Panc1 (cell line): ENCODE results near the gene MAP3K21. TPM values are rescaled to one million over a fixed set of nuclear protein-coding genes. Genes with fewer than 3 reads are reported as not detected.

Experiments used
- ATAC-seq: fragments of 200-7000 bp; cut with Tn5 transposase; 2 replicates; pipeline ENCODE4 v1.9.1; 2020; ENCODE audit warnings: mild to moderate bottlenecking, moderate library complexity
- BruUV-seq: library from RNA; stranded (reverse); fragments of 400-500 nt; replicated peaks from 2 replicates; lab custom pipeline; 2021; lab: Mats Ljungman, UMichigan
- CTCF ChIA-PET: fragments of 300-600 bp; sonication (Branson Sonifier 250); formaldehyde crosslinking; loops from one replicate; lab custom pipeline; 2022; ENCODE audit warnings: antibody characterized with exemption; lab: Charles Lee
- POLR2A ChIA-PET: fragments of 300-600 bp; sonication (Branson Sonifier 250); formaldehyde crosslinking; loops from one replicate; lab custom pipeline; 2022; ENCODE audit warnings: antibody characterized with exemption; lab: Charles Lee
- DNase-seq: peaks from one replicate; pipeline ENCODE4 v3.0.0-alpha.2; 2010; ENCODE audit warnings: low read depth, low spot score
- H3K27ac ChIP-seq: 2 replicates; pipeline ENCODE4 v1.5.1; 2011; ENCODE audit warnings: mild to moderate bottlenecking, low read length, inconsistent platforms
- H3K27me3 ChIP-seq: fragments of 200-500 bp; sonication (Bioruptor generic); 2 replicates; pipeline ENCODE4 v1.6.0; 2014; ENCODE audit warnings: low read length, inconsistent platforms; ENCODE audit not compliant: control insufficient read depth, insufficient read depth
- H3K36me3 ChIP-seq: fragments of 200-500 bp; sonication (Bioruptor generic); 2 replicates; pipeline ENCODE4 v1.5.1; 2014; ENCODE audit warnings: inconsistent platforms, mild to moderate bottlenecking, low read length, moderate library complexity; ENCODE audit not compliant: control insufficient read depth, insufficient read depth
- H3K4me1 ChIP-seq: 2 replicates; pipeline ENCODE4 v1.5.1; 2011; ENCODE audit warnings: inconsistent platforms, mild to moderate bottlenecking, low read length, moderate library complexity; ENCODE audit not compliant: control insufficient read depth, insufficient read depth
- H3K4me3 ChIP-seq, 2 experiments: 2 replicates each; pipeline ENCODE4 v1.5.1; 2011 to 2012; ENCODE audit warnings: low read depth in 2 of 2, low read length in 2 of 2, mild to moderate bottlenecking in 2 of 2, inconsistent platforms in 1 of 2, moderate library complexity in 1 of 2
- H3K9me3 ChIP-seq: fragments of 200-500 bp; sonication (Bioruptor generic); 2 replicates; pipeline ENCODE4 v1.5.1; 2014; ENCODE audit warnings: low read depth, mild to moderate bottlenecking, inconsistent platforms, low read length, moderate library complexity; ENCODE audit not compliant: control insufficient read depth, insufficient read depth
- POLR2AphosphoS5 ChIP-seq: IDR thresholded peaks from 2 replicates; pipeline ENCODE4 v1.6.1; 2012; ENCODE audit warnings: mild to moderate bottlenecking, low read depth, low read length, moderate library complexity
- REST ChIP-seq, 2 experiments: IDR thresholded peaks; 2 replicates each; pipeline ENCODE4 v1.6.1; 2011 to 2012; ENCODE audit warnings: low read depth in 2 of 2, control low read depth in 1 of 2, low read length in 1 of 2, mild to moderate bottlenecking in 1 of 2, moderate library complexity in 1 of 2; ENCODE audit not compliant: insufficient read depth in 1 of 2
- SIN3A ChIP-seq: IDR thresholded peaks from 2 replicates; pipeline ENCODE4 v1.6.1; 2012; ENCODE audit warnings: low read depth, mild to moderate bottlenecking, low read length, moderate library complexity, borderline replicate concordance; ENCODE audit not compliant: insufficient read depth
- TCF7L2 ChIP-seq: IDR thresholded peaks from 2 replicates; pipeline ENCODE4 v1.6.1; 2011; ENCODE audit warnings: mild to moderate bottlenecking, low read depth, low read length, inconsistent platforms
- in situ Hi-C: cut with HindIII; loops from 2 replicates; pipeline ENCODE4 v1.10.0; 2016; ENCODE audit warnings: low sequenced_read_pairs, low pct_unique_long_range_greater_than_20kb
- intact Hi-C: fragments of 100-400 bp; cut with micrococcal nuclease; formaldehyde crosslinking; loops from one replicate; pipeline ENCODE4 v1.10.0; 2022; ENCODE audit not compliant: unreplicated experiment
- total RNA-seq: library from RNA; stranded (reverse); gene quantifications from one replicate; pipeline ENCODE4 v1.2.1, GENCODE V29; 2021; ENCODE audit not compliant: unreplicated experiment
- TF ChIP-seq, protein P1 (sequence below): fragments of 450-650 bp; IDR thresholded peaks from 2 replicates; pipeline ENCODE4 v1.5.1; 2017; ENCODE audit warnings: mild to moderate bottlenecking

The MAP3K21 gene
- total RNA-seq, 1 experiment from 2014 or later, result 3.1 TPM

- no TSS peak for BruUV-seq
- ATAC-seq (no peak), DNase-seq (no peak)
- intact Hi-C loops (no loop called here), in situ Hi-C loops (no loop called here)
- Histone ChIP-seq H3K9me3 (no peaks in the 10 kb centered on the region), H3K4me1 (no peaks in the 10 kb centered on the region), H3K27ac (no peak overlapping the region), H3K4me3 (no peak overlapping the region), H3K27me3 (no peaks in the 10 kb centered on the region), H3K36me3 (no peaks in the 10 kb centered on the region)
- ChIA-PET CTCF (no interaction called here), POLR2A (no interaction called here)
- no peak for TF ChIP-seq SIN3A
- no peak for TF ChIP-seq TCF7L2
- TF ChIP-seq POLR2AphosphoS5, result no peak
- TF ChIP-seq REST (IDR thresholded peaks at IDR 0.05; ENCODE audit: insufficient read depth in 1 of 2, low read depth in 2 of 2, low read length in 1 of 2), result no peak
- TF ChIP-seq, protein P1, sequence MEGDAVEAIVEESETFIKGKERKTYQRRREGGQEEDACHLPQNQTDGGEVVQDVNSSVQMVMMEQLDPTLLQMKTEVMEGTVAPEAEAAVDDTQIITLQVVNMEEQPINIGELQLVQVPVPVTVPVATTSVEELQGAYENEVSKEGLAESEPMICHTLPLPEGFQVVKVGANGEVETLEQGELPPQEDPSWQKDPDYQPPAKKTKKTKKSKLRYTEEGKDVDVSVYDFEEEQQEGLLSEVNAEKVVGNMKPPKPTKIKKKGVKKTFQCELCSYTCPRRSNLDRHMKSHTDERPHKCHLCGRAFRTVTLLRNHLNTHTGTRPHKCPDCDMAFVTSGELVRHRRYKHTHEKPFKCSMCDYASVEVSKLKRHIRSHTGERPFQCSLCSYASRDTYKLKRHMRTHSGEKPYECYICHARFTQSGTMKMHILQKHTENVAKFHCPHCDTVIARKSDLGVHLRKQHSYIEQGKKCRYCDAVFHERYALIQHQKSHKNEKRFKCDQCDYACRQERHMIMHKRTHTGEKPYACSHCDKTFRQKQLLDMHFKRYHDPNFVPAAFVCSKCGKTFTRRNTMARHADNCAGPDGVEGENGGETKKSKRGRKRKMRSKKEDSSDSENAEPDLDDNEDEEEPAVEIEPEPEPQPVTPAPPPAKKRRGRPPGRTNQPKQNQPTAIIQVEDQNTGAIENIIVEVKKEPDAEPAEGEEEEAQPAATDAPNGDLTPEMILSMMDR, result no peak
Measured at GRCh38 chr1:233368106-233368788, 40.7 kb downstream of the MAP3K21 start.

DNA sequence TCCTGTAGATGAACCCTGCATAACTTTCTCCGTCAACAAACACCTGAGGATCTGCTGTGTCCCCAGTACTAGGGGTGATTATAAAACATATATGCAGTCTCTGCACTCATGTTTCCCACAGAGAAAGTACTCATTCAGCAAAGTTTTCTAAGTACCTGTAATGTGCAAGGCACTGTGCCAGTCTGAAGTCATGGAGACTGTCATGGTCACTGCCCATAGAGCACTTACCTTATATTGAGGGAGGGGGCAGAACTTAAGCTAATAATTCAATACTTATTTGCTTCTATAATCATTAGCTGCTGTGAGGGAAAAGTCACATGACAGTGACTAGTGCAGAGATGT, 41.2 kb downstream of the MAP3K21 start:
- DNase-seq (no peak), ATAC-seq (no peak)
- no peaks in the 10 kb centered on the region for H3K4me1 ChIP-seq
- ChIA-PET POLR2A (no interaction called here), CTCF (interaction anchor here (0.6 kb wide), 1 partner anchor 1699 kb away, joined by 6 read pairs; no protein-coding TSS in a partner anchor)
- intact Hi-C loops, result no loop called here
- BruUV-seq, result no TSS peak
- no peaks in the 10 kb centered on the region for H3K36me3 ChIP-seq
- no peak overlapping the region for H3K27ac ChIP-seq
- no peaks in the 10 kb centered on the region for H3K9me3 ChIP-seq
- H3K4me3 ChIP-seq, result no peak overlapping the region
- no peaks in the 10 kb centered on the region for H3K27me3 ChIP-seq
- TF ChIP-seq SIN3A (no peak), TCF7L2 (no peak), REST (IDR thresholded peaks at IDR 0.05; ENCODE audit: insufficient read depth in 1 of 2, low read depth in 2 of 2, low read length in 1 of 2) (no peak), POLR2AphosphoS5 (no peak)
- TF ChIP-seq, protein P1, result no peak
- in situ Hi-C loops, result no loop called here
